Measurements from ENCODE around the gene BRMS1L.
"Not testable (repeated sequence)": the region's sequence is repeated elsewhere in the genome, so short reads cannot be mapped to it uniquely, and the experiment has no call there.

Gene BRMS1L

GRCh38 chr14:35826218-35826951, at the start of gene BRMS1L:
BRMS1L (plus strand) TSS chr14:35826338; CDS start chr14:35826517, 179 bp downstream.
- peak; percentile 99 for DNase-seq

GRCh38 chr14:35776823-35777222, 49.3 kb upstream of the BRMS1L start:
- DNase-seq = no peak

GRCh38 chr14:35777550-35777949, 48.6 kb upstream of the BRMS1L start:
- not testable (repeated sequence) for DNase-seq

GRCh38 chr14:35779368-35779767, 46.8 kb upstream of the BRMS1L start:
- no peak for DNase-seq

GRCh38 chr14:35783699-35784098, 42.4 kb upstream of the BRMS1L start:
- DNase-seq = no peak

- no peak for DNase-seq
These were observed 39.3 kb upstream of the BRMS1L start for GRCh38 chr14:35786856-35787255.

GRCh38 chr14:35789651-35790050, 36.5 kb upstream of the BRMS1L start:
- no peak for DNase-seq

- no peak for DNase-seq
These were observed 28.3 kb upstream of the BRMS1L start for GRCh38 chr14:35797796-35798195.

- no peak for DNase-seq
These were observed 19.9 kb upstream of the BRMS1L start for GRCh38 chr14:35806006-35806907.

- DNase-seq = peak; percentile 23
These were observed 18.8 kb upstream of the BRMS1L start for GRCh38 chr14:35807131-35807961.

GRCh38 chr14:35808076-35808637, 18.0 kb upstream of the BRMS1L start:
- no peak for DNase-seq

GRCh38 chr14:35808638-35809563, 17.2 kb upstream of the BRMS1L start, which contains the start of gene RALGAPA1:
RALGAPA1 (minus strand) TSS chr14:35809295; CDS start chr14:35808835, 460 bp downstream.
- DNase-seq = peak; percentile 98

GRCh38 chr14:35809597-35809996, 16.5 kb upstream of the BRMS1L start:
- DNase-seq = no peak

GRCh38 chr14:35810963-35811362, 15.2 kb upstream of the BRMS1L start:
- DNase-seq = no peak

GRCh38 chr14:35814371-35815005, 11.7 kb upstream of the BRMS1L start:
- DNase-seq = peak; percentile 76

- DNase-seq = peak; percentile 62
These were observed 7.6 kb upstream of the BRMS1L start for GRCh38 chr14:35818346-35819115.

GRCh38 chr14:35819591-35820540, 6.3 kb upstream of the BRMS1L start:
- DNase-seq = no peak

GRCh38 chr14:35821564-35822411, 4.3 kb upstream of the BRMS1L start:
- peak; percentile 51 for DNase-seq
